Right kidney (tissue), 1 donor: Measurements from ENCODE around the gene B3GAT1.

Source experiments
- DNase-seq: peaks from one replicate; pipeline ENCODE4 v3.0.0-alpha.2; 2016

Gene B3GAT1

DNA sequence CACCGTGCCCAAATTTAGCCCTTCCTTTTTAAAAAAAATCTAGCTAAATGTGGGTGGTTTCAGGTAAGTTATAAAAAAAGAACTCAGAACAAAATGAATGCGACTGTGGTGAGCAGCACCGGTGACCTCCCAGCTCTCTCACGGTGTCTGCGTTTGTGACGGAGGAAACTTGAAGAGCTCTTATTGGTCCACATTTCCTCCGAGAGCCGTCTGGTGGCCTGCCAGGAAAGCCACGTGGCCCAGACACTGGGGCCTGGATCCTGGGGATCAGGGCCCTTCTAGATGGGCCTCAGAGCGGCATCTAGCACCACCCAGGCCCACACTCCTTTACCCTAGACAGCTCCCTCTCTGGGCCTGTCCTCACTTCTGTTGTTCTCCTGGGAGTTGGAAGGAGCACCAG is 39.5 kb downstream of the B3GAT1 start:
- DNase-seq: no peak

DNA sequence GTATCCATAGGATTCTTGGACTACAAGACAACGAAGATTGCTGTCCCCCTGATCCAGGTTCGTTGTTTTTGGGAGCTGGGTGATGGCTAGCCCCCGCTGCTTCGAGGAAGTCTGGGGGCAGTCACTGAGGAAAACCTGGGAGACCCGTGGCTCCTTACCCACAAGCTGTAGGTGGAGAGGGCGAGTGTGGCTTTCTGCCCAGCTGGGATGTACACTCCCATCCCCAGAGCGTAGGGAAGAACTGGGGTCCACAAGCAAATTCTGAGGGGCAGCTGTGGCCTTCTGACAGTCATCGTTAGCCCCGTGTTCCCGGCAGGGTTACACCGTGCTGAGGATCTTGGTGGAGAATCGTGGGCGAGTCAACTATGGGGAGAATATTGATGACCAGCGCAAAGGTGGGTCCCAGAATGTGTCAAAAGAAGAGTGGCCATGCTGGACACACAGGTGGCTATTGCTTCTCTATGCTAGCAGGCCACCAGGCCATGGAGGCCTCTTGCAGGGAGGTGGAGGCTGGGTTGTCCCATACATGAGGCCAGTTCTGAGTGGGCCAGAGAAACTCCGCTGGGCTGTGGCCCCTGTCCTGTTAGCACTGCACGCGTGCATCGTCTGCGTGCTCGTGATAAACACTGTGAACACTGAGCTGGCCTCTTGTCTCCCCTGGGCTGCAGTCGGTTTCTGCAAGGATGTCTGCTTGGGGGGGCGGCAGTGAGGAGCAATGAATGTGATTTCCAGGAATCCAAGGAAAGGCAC is 40.4 kb downstream of the B3GAT1 start:
- DNase-seq: no peak

DNA sequence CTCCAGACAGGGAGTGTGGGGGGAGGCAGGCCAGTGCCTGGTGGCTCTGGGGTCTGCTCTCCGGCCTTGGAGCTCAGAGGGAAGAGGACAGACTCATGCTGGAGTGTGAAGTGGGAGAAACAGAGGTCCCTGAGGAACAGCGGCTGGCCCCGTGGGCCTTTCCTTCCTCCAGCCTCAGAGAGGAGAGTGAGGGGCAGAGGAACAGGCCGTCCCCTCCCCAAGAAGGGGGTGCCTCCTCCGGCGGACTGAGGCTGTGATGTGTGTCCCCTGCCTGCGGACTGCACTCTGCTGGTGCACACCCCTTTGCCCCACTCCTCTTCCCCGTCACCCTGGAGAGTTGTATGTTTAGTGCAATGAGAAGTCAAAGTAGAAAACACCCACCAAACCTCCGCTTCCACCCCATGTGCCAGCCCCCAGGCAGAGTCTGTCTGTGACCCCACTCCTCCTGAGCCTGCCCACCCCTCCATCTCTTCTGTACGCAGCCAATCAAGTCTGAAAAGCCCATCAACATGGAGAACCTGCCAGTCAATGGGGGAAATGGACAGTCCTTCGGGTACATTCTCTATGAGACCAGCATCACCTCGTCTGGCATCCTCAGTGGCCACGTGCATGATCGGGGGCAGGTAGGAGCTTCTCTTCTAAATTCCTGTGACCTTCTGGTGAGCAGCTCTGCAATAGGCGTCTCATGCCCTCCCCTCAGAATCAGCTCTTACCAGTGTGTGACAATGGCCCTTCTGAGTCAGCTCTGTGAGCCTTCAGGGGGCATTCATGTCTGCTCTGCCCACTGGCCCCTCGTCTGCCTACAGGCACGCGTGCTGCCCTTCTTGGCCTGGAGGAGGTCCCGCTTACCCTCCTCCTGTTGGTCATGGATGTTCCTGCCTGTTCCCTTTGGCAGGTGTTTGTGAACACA is 41.3 kb downstream of the B3GAT1 start:
- no peak for DNase-seq

DNA sequence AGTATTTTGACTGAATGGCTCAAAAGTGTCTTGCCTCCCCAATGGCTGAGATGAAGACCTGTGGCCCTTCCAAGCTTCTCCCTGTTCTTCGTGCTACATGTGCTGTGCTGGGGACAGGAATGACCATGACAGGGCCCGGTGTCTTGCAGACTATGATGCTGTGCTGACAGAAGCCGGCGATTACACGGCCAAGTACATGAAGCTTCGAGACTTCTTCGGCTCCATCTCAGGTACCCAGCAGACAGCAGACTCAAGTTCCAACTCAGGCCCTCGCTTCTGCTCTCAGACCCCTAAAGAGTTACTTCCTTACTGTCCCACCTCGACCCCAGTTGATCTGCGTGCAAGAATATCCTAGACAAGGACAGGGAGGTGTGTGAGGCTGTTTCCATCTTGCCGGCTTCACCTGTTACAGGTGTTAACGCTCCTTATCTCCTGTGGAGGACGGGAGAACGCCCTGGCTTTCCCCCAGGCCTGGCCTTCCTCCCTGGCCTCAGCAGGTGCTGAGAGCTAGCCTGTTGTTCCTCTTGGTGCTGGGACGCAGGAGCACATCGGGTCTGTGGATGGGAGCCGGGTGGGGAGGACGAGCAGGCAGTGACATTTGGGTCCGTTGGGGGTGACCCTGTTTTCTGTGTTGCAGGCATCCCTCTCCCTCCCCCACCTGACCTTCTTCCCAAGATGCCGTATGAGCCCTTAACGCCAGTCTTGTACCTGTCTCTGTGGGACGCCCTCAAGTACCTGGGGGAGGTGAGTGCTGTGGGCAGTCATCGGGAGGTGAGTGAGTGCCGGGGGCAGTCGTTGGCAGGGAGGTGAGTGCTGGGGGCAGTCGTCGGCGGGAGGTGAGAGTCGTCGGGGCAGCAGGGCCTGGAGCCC is 42.2 kb downstream of the B3GAT1 start:
- DNase-seq: no peak

DNA sequence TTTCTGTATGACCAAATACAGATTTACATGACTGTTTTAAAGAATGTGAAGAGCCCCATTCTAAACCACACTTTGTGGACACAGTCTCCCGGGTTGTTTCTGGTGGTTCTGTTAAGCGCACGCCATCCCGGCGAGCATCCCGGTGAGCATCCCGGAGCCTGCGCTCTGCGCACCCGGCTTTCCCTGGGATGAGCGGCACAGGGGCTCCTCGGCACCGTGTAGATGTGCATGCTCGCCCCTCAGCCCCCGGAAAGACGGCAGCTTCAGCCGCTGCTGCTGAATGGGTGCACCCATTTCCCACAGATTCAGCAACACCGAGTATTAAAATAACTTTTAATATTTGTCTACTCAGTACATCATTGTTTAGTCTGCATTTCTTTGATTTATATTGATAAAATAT is 44.3 kb downstream of the B3GAT1 start:
- DNase-seq: no peak

DNA sequence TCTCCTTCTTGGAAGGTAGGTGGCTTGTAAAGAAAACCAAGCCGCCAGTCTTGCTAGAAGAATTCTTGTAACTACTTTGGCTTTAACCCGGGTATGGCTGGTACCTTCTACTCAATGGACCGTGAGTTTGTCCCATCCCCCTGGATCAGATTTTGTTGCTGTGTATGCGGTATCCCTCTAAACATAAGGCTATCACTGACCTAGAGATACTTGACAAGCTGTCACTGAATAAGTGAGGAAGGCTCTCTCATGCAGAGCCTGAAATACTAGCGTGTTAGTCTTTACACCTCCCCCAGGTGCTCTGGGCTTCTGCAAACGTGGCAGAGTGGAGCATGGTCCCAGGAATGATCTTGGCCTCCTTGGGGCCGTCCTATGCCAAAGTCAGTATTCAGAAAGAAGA is 45.8 kb downstream of the B3GAT1 start:
- DNase-seq: no peak

DNA sequence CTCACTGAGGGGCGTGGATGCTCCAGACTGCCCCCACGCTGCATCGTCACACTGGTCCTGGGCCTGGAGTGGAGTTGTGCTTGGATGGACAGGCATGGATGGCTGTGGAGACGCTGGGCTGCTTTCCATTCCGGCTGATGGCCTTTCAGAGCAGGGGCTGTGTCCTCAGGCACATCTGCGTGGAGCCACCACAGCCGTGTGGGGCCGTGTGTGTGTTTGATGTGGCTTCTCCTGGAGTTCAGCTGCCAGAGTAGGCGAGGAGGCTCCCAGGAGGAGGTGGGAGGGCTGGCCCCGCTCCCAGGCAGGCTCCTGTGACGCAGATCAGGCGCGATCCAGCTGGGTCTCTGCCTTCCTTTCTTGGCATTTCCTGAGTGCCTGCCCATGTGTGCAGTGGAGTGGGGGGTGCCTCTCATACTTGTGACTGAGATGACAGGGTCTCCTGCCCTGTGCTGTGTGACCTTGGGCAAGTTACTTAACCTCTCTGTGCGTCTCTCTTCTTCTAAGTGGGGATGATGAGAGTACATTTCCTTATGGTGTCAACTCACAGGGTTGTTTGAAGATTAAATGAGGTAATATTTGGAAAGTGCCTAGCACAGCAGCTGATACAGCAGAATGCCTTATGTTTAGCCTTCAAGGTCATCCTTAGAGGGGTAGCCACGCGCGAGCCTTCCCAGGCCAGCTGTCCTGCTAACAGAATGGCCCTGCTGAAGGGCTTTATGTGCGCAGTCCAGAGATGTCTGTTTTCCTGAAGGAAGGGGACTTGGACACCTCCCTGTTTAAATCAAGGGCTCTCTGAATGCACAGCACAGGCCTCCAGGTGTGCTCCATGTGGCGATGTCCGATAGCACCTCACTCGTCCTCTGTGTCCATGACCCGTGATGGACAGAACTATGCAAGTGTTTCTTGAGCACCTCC is 46.8 kb downstream of the B3GAT1 start:
- DNase-seq: no peak

DNA sequence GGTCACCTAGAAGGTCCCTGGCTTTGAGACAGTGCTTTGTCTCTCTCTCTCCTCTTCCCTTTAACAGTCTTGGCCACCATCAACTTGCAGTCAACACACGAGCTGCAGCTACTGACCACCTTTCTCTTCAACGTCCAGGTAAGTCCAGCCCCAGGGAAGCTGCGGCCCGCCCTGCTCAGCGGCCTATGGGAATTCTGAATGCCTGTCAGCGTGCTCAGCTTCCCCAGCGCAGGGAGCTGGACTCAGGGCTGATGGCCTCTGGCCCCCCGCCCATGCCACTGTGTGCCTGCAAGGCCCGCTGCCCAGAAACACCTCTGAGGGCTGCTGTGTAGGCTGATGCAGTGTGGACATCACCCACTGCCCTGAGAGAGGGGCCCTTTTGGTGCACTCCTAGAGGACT is 47.8 kb downstream of the B3GAT1 start:
- no peak for DNase-seq

DNA sequence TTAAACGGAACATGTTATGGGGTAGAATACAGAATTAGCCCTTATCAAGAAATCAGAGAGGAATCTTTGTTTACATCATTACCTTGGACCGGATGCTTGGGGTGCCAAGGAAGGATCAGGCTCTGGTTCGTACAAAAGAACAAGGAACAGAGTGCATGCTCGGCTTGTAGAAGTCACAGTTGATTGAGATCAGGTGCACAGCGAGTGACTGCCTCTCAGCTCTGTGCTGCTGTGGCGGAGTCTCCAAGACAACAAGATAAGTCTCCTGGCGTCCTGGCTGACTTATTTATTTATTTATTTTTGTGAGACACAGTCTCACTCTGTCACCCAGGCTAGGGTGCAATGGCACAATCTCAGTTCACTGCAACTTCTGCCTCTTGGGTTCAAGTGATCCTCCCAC is 48.5 kb downstream of the B3GAT1 start:
- no peak for DNase-seq

DNA sequence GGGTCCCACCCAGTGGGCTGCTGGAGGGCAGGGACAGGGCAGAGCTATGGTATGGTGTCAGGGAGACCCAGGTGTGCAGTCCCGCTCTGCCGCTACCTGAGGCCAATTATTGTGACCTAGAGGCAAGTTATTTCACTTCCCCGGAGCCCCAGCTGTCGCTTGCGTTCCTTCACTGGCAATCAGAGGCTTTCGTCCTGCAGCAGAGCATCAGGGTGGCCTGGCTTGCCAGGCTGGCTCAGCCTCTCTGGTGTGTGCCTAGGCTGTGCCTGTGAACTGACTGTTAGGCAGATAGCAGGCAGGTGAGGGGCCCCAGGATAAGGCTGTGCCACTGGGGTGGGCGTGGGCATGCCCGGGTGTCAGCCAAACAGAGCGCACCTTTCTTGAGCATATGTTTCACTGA is 48.9 kb downstream of the B3GAT1 start:
- DNase-seq: no peak

DNA sequence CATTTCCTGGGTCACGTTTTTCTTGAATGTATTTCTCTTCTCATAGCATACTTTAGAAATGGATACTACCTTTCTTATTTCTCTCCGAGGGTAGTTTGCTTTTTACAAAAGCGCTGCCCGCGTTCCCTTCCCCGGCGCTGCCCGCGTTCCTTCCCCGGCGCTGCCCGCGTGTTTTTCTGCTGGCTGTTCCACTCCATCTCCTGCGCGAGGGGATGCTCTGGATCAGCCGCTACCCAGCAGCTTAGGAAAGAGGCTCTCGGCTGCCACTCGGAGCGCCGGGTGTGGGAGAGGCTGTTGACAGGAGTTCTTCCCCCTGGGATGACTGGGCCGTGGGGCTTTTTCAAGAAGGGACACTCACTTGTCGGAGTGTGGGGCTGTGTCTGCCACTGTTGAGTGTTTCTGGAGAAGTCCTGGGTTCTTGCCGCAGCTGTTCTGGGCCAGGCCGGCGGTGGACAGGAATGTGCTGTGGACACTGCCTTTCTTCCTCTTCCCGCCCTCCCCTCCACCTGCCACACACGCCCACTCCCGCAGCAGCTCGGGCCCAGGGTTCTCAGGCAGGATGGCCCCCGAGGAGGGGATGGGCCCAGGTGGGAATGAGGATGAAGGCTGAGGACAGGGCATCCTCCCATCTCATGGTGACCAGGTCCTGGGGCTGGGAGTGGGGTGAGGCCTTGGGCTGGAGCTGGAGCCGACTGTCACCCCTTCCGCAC is 49.7 kb downstream of the B3GAT1 start:
- DNase-seq: no peak

DNA sequence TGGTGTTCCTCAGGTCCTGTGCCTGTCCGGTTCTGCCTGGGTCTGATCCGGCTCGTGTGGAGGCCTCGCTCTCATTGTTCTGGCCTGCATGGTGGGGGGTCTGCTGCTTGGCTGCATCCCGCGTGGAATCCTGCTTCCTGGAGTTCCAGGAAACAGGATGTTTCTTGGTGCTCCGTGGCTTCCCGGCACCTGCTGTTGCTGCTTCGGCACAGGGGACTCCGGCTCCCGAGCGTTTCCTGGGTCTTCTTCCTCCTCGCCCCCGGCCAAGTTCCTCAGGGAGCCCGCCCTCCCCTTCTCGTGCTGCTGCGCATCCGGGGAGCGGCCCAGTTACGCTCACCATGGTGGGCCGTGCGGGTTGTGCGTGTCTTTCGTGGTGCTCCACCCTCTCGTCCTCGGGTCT is 50.4 kb downstream of the B3GAT1 start:
- no peak for DNase-seq

DNA sequence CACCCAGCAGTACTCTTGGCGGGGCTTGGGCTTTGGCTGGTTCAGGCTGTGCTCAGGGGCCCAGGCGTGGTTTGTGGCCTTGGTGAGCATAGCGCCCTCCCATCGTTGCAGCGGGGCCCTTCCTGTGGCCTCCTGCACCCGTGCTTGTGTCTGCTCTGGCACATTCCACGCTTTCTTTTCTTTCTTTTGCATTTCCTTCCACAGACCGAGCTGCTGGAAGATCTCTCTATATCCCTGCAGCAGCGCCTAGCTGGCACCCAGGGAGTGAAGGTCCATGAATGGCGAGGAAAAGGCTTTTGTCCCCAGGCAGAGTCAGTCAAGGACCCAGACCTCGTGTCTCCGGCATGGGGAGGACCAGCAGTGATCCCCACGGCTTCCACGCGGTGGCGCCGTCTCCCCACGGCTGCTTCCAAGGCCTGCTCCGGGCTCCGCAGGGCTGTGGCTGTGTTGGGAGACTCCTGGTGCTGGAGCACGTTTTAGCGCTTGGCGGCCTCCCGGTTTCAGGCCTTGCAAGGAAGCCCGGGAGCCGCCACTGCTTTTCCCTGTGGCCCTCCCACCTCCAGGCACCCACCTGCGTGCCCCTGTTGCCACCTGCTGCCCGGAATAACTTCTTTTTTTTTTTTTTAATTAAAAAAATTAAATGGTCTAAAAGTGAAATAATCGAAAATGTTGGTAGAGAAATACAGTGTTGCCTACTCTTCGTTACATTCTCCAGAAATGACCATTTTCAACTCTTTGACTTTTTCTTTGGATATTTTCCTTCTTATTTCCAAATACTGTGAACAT is 51.8 kb downstream of the B3GAT1 start:
- DNase-seq: peak; percentile 63

DNA sequence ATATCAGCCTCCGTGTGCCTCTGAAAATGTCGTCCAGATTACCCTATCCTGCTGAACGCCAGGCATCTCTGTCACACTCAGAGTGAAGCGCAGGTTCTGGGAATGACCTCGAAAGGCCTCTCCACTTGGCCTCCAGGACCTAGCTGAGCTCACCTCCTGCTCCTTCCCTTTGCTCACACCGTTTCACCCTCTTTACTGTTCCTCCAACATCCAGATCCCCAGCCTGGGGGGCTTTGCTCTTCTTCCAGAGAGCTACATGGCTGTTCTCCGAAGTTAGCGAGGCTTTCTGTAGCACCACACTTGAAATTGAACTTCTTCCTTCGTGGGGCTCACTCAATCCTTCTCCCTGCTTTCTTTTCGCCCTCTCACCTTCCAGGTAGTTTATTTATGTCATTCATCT is 52.4 kb downstream of the B3GAT1 start:
- no peak for DNase-seq

DNA sequence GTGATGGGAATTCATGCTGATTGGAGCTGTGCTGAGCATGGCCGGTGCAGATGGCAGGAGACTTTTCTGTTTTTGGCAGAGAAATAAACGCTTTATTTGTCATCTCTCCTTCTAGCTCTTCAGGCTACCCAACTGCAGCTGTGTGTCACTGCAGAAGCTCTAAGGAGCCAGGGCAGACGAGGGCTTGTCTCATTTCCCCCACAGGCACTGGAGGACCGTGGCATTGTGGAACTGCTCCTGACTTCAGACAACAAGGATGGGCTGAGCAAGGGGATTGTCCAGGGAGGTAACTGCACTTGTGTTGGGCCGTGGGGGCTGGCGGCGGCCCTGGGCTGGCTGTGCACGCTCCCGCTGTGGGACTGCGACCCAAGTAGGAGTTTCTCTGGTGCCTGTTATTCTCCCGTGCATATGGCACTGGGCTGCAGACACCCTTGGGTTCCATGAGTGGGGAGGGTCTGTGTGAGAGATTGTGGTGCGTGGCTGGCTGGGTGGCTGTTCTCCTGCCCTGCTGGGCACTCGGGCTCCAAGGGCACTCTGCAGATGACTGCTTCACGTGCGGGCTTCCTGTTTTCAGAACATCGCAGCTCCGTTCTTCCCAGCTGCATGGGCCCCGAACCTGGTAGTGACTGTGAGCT is 53.1 kb downstream of the B3GAT1 start:
- no peak for DNase-seq

DNA sequence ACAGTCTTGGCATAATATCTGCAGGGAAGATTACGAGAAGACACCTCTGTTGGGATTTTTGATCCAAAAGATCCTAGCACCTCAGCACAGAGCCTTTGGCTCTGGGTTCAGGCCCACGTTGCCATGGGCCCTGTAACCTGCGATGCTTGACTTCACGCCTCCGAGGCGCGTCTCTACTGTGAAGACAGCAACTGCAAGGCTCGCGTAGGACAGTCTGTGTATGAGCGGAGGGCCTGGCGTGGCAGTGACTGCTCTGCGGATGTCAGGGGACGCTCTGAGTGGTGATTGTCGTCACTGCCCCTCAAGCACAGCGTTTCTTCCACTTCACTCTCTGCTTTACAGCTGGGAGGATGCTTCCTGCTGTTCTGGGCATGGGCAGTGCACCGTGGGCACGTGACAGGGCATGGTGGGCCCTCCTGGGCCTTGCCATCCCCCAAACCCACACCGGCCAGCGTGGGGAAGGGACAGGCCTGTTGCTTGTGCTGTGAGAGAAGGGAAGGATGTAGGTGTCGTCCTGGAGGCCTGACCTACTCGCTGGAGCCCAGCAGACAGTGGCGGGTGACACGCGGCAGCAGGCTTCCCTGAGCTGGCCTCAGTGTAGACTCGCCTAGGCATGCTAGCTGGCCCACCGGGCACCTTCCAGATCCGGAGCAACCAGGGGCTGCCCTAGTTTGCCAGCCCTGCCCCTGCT is 53.7 kb downstream of the B3GAT1 start:
- DNase-seq: no peak

DNA sequence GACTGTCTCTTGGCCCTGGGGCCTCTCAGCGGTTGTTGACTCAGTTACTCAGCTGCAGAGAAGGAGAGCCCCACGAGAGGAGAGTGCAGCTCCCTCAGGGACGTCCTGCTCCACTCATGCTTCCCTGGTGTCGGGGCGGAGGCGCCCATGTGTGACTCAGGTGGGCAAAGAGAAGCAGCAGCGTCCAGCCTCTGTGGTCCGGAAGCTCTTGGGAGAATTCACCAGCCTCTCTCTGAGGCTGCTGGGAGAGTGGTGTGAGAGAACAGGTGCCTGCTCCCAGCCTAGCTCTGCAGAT is 54.5 kb downstream of the B3GAT1 start:
- DNase-seq: no peak

DNA sequence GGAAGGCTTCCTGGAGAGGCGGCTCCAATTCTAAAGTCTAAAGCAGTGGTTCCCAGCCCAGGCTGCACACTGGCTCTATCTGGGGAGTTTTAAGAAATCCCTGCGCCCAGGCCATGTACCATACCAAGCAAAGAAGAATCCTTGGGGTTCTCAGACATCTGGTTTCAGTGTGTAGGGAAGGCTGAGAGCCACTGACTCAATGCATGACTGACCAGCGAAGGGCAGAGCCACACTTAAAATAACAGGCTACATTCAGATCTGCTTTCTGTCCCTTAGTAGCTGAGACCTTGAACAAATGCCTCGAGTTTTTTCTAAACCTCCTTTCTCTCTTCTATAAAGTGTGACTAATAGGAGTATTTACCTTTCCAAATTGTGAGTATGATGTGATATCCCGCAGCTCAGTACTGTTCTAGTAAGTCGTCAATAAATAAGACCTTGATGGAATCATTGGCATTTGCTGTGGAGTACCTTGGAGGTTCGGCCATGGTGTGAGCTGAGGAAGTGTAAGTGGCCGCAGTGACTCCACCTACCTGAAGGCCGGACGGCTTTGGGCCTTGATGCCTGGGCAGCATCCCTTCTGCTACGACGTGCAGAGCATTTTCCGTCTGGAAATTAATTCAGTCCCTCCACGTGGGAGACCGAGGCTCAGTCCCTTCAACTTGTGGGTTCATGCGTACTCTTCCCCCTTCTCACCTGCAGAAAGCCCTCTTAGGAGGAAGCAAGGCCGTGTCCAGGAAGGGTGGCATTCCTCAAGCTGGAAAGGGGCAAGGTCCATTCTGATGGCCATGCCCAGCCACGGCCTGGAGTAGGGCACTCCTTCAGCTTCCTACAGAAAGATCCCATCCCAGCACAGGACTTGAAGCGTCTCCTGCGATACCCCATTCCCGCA is 55.1 kb downstream of the B3GAT1 start:
- no peak for DNase-seq
